Activated CD4-positive, alpha-beta T cell treated with anti-CD3 and anti-CD28 coated beads, Interleukin-2, Interleukin-4, amounts not matched to agents 100 ng/mL and 50 ng/mL, durations not matched to agents 16 hours and 8 hours (primary cell): Measurements from ENCODE around the gene IL6R.
A peak's percentile ranks its signal among the peaks of the same experiment; 100 is the strongest.
"Not testable (repeated sequence)": the region's sequence is repeated elsewhere in the genome, so short reads cannot be mapped to it uniquely, and the experiment has no call there.

Experiments
- DNase-seq: peaks from one replicate; pipeline ENCODE4 v3.0.0-alpha.2; 2020; ENCODE audit warnings: low spot score

Gene IL6R

GRCh38 chr1:154483941-154484803, 79.0 kb downstream of the IL6R start:
- DNase-seq, result no peak

DNA sequence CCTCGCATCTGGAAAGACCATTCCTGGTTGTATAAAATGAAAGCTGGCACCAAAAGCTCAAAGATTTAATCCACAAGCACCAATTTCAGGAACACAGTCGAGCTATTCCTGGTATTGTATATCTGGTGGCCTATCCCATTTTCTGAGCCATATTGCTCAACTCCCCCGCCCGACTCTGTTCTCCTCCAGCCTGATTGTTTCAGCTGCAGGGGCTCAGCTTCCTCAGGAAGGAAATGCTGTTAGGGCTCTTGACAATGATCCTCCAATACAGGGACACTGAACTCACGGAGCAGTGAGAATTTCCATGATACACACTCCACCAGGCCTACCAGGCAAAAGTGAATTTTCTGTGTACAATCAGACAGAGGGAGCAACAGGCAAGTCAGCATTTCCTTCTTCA, 80.0 kb downstream of the IL6R start:
- DNase-seq, result no peak

DNA sequence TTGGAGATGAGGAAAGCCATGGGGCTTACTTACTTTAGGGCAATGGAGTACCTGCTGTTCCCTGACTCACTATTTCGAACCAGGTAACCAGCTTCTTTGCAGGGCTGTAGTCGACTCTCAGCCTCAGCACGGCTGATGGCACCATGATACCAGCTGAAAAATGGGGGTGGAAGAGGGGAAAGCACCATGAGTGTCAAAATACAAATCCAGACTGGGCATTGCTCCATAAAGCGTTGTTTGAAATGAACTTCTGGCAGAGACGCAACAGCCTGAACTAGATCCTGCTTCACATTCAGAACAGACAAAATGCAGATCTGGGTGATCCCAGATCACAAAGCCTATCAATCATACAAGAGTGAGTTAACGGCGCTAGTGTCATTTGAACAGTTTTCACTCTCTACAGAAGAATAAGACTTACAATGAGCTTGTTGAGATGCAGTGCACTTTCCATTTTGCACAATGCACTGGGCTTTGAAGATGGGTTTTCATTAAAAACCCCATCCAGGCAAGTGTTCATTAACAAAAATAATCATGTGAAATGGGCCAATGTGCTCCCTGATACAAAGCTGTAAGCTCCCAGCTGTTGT, 80.9 kb downstream of the IL6R start:
- no peak for DNase-seq

- not testable (repeated sequence) for DNase-seq
These were observed 81.6 kb downstream of the IL6R start for GRCh38 chr1:154486756-154487155.

DNA sequence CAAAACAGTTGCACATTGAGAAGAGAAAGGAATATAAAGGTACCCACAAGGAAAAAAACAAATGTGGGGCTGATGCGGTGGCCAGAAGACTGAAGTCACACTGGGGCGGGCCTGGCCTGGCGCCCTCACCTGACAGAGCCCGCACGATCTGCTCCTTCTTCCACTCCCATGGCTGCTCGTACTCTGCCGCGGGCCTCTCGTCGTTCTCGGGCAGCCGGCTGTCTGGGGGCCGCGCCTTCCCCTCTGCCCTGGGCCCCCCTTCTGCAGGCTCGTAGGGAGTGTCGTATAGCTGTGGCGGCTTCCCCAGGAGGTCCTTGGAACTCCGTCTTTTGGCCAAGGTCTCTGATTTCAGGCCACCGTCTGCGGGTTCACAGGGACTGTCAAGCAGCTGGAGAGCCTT, 83.8 kb downstream of the IL6R start:
- no peak for DNase-seq

DNA sequence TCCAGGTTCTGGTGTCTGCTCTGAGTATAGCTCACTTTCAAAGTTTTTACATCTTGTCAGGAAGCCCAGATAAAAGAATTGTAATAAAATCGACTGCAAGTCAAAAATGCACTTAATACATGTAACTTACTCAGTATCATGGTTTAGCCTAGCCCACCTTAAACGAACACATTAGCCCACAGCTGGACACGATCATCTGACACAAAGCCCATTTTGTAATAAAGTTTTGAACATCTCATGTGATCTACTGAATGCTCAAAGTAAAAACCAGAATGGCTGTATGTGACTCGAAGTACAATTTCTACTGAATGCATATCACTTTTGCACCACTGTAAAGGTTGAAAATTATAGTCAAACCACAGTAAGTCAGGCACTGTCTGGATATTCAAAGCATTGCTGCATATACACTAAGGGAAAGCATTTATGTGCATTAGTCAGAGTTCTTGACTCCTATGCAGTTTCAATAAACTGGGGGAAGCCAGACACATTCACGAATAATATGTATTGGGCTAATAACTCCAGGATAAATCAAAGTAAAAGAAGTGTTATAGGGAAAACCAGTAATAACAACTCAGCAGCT, 84.6 kb downstream of the IL6R start:
- DNase-seq, result no peak

DNA sequence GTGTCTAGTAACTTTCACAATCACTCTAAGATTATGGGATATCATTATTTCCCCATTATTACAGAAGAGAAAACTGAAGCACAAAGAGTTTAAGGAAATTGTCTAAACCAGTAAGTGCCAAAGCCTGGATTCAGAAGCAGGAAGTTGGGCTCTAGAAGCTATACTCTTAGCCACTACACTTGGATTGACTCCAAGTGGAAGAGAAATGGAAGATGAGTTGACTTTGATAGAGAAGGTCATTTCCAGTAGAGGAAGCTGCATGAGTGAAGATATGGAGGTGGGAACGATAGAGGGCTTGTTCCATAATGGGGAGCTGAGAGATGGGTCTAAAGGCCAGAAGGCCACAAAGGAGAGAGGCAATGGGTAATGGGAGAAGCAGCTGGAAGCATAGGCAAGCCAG, 85.2 kb downstream of the IL6R start:
- no peak for DNase-seq

- no peak for DNase-seq
These were observed 87.0 kb downstream of the IL6R start for GRCh38 chr1:154492115-154492514.

GRCh38 chr1:154493276-154493675, 88.1 kb downstream of the IL6R start:
- DNase-seq, result no peak

- no peak for DNase-seq
These were observed 90.5 kb downstream of the IL6R start for GRCh38 chr1:154495496-154496273.

DNA sequence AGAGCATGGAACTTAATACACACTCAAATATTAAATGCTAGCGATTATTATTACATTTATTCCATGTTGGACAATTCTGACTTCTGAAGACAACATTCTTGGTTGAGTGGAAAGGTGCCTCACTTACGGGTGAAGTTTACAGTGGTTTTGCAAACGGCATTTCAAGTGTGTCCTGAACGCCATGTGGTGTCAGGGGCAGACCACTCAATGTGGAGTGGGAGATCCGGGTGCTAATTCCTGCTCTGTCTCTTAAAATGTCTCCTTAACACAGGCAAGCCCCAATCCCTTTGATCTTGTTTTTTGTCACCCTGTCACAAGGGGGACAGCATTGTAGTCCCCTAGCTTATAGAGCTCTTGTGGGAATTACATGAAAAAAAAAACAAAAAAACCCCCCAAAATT, 91.2 kb downstream of the IL6R start:
- DNase-seq, result no peak

GRCh38 chr1:154497026-154497806, 92.1 kb downstream of the IL6R start:
- no peak for DNase-seq

DNA sequence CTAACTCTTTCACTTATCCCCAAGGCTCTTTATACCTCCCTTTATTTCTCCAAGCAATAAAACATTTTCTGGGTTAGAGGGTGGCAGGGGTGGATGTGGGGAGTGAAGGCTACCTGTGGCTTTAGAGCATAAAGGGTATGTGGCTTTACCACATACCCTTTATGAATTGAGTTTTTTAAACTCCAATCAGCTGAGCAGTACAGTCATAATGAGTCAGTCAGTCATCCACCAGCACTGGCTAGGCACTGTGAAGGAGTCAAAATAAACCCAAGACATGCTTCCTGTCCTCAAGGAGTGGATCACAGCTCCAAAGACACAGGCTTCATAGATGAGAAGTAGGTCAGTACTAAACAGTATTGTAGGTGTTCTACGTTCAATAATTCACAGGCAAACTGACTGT, 94.3 kb downstream of the IL6R start:
- peak; percentile 30 for DNase-seq

- no peak for DNase-seq
These were observed 95.4 kb downstream of the IL6R start for GRCh38 chr1:154500533-154500932.

GRCh38 chr1:154501423-154502065, 96.4 kb downstream of the IL6R start:
- no peak for DNase-seq

- DNase-seq, result no peak
These were observed 97.1 kb downstream of the IL6R start, which contains the start of the genes SHE and TDRD10 for GRCh38 chr1:154502066-154502743. Gene SHE, minus strand, starts transcription at chr1:154502412. Its CDS starts 386 bp downstream, at chr1:154502026. Gene TDRD10, plus strand, starts transcription at chr1:154502219. Its CDS starts 4,685 bp downstream, at chr1:154506904.

GRCh38 chr1:154502744-154503115, 97.6 kb downstream of the IL6R start:
- no peak for DNase-seq

DNA sequence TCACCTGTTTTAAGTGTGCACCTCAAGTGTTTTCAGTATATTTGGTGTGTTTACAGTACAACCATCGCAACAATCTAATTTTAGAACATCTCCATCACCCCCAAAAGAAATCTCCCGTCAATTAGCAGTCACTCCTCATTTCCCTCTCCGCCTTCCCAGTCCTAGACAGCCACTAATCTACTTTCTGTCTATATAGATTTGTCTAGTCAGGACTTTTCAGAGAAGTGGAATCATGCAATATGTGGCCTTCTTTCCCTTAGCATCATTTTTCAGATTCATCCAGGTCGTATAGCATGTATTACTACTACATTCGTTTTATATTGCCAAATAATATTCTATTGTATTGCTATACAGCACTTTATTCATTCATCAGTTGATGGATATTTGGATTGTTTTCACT, 98.8 kb downstream of the IL6R start:
- DNase-seq, result no peak

GRCh38 chr1:154512760-154513159, 107.6 kb downstream of the IL6R start:
- DNase-seq, result no peak

- no peak for DNase-seq
These were observed 109.0 kb downstream of the IL6R start for GRCh38 chr1:154514066-154514553.
